Measurements from ENCODE around the gene ERBB2.
"Not testable (repeated sequence)": the region's sequence is repeated elsewhere in the genome, so short reads cannot be mapped to it uniquely, and the experiment has no call there.

Gene ERBB2

GRCh38 chr17:39679521-39680192 is 20.2 kb upstream of the ERBB2 start:
- peak in 2 of 4 experiments; percentile 21 for DNase-seq

- DNase-seq: no peak
These were observed 16.4 kb upstream of the ERBB2 start for GRCh38 chr17:39683295-39683939.

GRCh38 chr17:39684369-39685192 is 15.3 kb upstream of the ERBB2 start:
- no peak for DNase-seq

GRCh38 chr17:39687101-39687545 is 12.7 kb upstream of the ERBB2 start:
- no peak for DNase-seq

- peak; percentile 54 to 72 (median 65) for DNase-seq
These were observed 12.1 kb upstream of the ERBB2 start, which contains the start of gene PGAP3 for GRCh38 chr17:39687546-39688474. Gene PGAP3, minus strand, starts transcription at chr17:39688057. Its CDS starts 43 bp downstream, at chr17:39688014.

- DNase-seq: no peak
These were observed 11.4 kb upstream of the ERBB2 start for GRCh38 chr17:39688475-39688835.

GRCh38 chr17:39688945-39689344 is 10.9 kb upstream of the ERBB2 start:
- DNase-seq: no peak

GRCh38 chr17:39694593-39694992 is 5.3 kb upstream of the ERBB2 start:
- DNase-seq: no peak

- DNase-seq: no peak
These were observed 4.8 kb upstream of the ERBB2 start for GRCh38 chr17:39695089-39695474.

- no peak for DNase-seq
These were observed 3.1 kb upstream of the ERBB2 start for GRCh38 chr17:39696731-39697130.

GRCh38 chr17:39697961-39698360 is 1.9 kb upstream of the ERBB2 start:
- DNase-seq: no peak

GRCh38 chr17:39699157-39699817 is 577 bp upstream of the ERBB2 start:
- not testable (repeated sequence) for DNase-seq

GRCh38 chr17:39700148-39700987 is 504 bp downstream of the ERBB2 start:
- no peak for DNase-seq

GRCh38 chr17:39701012-39701783 is 1.3 kb downstream of the ERBB2 start:
- no peak for DNase-seq

GRCh38 chr17:39701784-39702422 is 2.0 kb downstream of the ERBB2 start:
- DNase-seq: no peak

- DNase-seq: no peak
These were observed 3.3 kb downstream of the ERBB2 start for GRCh38 chr17:39702901-39703893.

- DNase-seq: no peak
These were observed 4.0 kb downstream of the ERBB2 start for GRCh38 chr17:39703913-39704312.

- no peak for DNase-seq
These were observed 5.1 kb downstream of the ERBB2 start for GRCh38 chr17:39704821-39705551.
